Measurements from ENCODE around the gene C17orf58. TPM values are rescaled to one million over a fixed set of nuclear protein-coding genes. Genes with fewer than 3 reads are reported as not detected.
A peak's percentile ranks its signal among the peaks of the same experiment; 100 is the strongest.

The C17orf58 gene
- total and polyA plus RNA-seq, 2 of the 4 experiments (the other 2 are of a cell fraction): 7.2 to 10.2 TPM

DNA sequence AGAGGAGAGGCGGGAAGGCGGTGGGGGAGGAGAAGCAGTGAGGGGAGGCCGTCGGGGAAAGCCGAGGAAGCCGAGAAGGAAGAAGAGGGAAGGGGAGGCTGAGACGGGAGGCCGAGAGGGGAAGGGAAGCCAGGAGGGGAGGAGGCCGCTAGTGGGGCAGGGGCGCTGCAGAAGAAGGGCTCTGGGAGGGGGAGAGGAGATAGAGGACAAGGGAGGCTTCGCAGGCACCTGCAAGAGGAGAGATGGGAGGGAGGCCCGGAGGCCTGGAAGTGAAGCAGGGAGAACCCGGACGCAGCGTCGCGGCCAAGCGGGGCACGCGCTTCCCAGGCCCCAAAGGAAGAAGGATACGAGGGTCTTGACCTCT is 2.3 kb downstream of the C17orf58 start:
- Histone ChIP-seq H3K4me2 (ENCODE audit: low read depth, low read length) (peak overlapping the region; percentile 91), H3K9ac (ENCODE audit: low read depth, low read length) (peak overlapping the region; percentile 61), H3K4me1 (ENCODE audit: control insufficient read depth, insufficient read depth, low read length) (peaks cover 5% of the 10 kb centered on the region; the same call in 1 of the 2 replicates), H3K14ac (replicated peaks; ENCODE audit: low read depth, low read length) (peak overlapping the region; percentile 76), H3K36me3 (ENCODE audit: control insufficient read depth, insufficient read depth, low read length) (no peaks in the 10 kb centered on the region), H3K27me3 (ENCODE audit: control insufficient read depth, insufficient read depth, low read length) (no peaks in the 10 kb centered on the region), H3K79me1 (ENCODE audit: low read depth in 1 of 2, low read length in 2 of 2) (peaks cover 8 to 13% of the 10 kb centered on the region in 2 experiments; a peak in 3 of 4 replicates), H2BK15ac (ENCODE audit: low read depth, low read length) (no peak overlapping the region), H3K18ac (ENCODE audit: low read depth, low read length) (peak overlapping the region; percentile 6; the same call in 1 of the 2 replicates), H2BK20ac (ENCODE audit: low read depth, low read length) (no peak overlapping the region), H3K4me3 (ENCODE audit: insufficient read depth, low read depth, low read length) (peak overlapping the region; percentile 72), H3K23ac (ENCODE audit: low read depth, low read length) (peak overlapping the region; percentile 46), H2AK9ac (replicated peaks; ENCODE audit: low read depth, low read length, poor library complexity) (peak overlapping the region; percentile 56), H2BK120ac (ENCODE audit: low read depth, low read length) (peak overlapping the region; percentile 28; the same call in 1 of the 2 replicates), H2AFZ (replicated peaks; ENCODE audit: low read length, poor library complexity) (peak overlapping the region; percentile 94), H4K5ac (ENCODE audit: low read depth, low read length) (peak overlapping the region; percentile 74), H3K9me1 (ENCODE audit: insufficient read depth, low read length) (peaks cover 8% of the 10 kb centered on the region; the same call in 1 of the 2 replicates), H2BK5ac (ENCODE audit: low read depth, low read length, poor library complexity, severe bottlenecking) (peak overlapping the region; percentile 59), H3K56ac (ENCODE audit: extremely low read depth, insufficient read depth, low read length) (0 out of 2 replicates have a peak overlapping the region, but pooled peaks have one; percentile 16), H2AK5ac (ENCODE audit: low read depth, low read length) (peak overlapping the region; percentile 36; the same call in 1 of the 2 replicates), H3K27ac (ENCODE audit: insufficient read depth, low read length) (peak overlapping the region; percentile 92), H4K8ac (ENCODE audit: low read depth in 2 of 2, low read length in 2 of 2) (peak overlapping the region; percentile 69 to 84; a peak in 3 of 4 replicates), H4K91ac (ENCODE audit: insufficient read depth, low read depth, low read length) (peak overlapping the region; percentile 70), H3K4ac (ENCODE audit: low read depth, low read length) (peak overlapping the region; percentile 92), H3K9me3 (ENCODE audit: control insufficient read depth, insufficient read depth, low read length) (no peaks in the 10 kb centered on the region), H4K20me1 (ENCODE audit: insufficient read depth, low read length) (no peaks in the 10 kb centered on the region)
- ChIA-PET CTCF (interaction anchor here (1.4 kb wide), 1 partner anchor 31 kb away, joined by 3 read pairs; no protein-coding TSS in a partner anchor), POLR2A (ENCODE audit: unreplicated experiment) (interaction anchor here (0.6 kb wide), 1 partner anchor 1691 kb away, joined by 8 read pairs; no protein-coding TSS in a partner anchor)
- DNase-seq (peak; percentile 12), ATAC-seq (ENCODE audit: low read depth) (no peak)
- intact Hi-C loops (cut with micrococcal nuclease) (loop anchor here (1.0 to 10.0 kb wide), 2 partner anchors 12 to 211 kb away; no protein-coding TSS in a partner anchor), dilution Hi-C loops (cut with HindIII; ENCODE audit: low sequenced_read_pairs, unreplicated experiment) (no loop called here), in situ Hi-C loops (cut with MboI; ENCODE audit: low sequenced_read_pairs) (no loop called here)
- 2% methylated on average over 6 of the region's 21 CpGs; no CpG with 5 or more reads in 1 of the 2 experiments for WGBS, 2 experiments (ENCODE audit: extremely low coverage in 2 of 2, insufficient read length in 1 of 2)
- TF ChIP-seq CHD1 (IDR thresholded peaks at IDR 0.05; ENCODE audit: low read depth, low read length): no peak
- no peak for TF ChIP-seq RAD21 (IDR thresholded peaks at IDR 0.05; ENCODE audit: low read length)
- TF ChIP-seq, protein P1, sequence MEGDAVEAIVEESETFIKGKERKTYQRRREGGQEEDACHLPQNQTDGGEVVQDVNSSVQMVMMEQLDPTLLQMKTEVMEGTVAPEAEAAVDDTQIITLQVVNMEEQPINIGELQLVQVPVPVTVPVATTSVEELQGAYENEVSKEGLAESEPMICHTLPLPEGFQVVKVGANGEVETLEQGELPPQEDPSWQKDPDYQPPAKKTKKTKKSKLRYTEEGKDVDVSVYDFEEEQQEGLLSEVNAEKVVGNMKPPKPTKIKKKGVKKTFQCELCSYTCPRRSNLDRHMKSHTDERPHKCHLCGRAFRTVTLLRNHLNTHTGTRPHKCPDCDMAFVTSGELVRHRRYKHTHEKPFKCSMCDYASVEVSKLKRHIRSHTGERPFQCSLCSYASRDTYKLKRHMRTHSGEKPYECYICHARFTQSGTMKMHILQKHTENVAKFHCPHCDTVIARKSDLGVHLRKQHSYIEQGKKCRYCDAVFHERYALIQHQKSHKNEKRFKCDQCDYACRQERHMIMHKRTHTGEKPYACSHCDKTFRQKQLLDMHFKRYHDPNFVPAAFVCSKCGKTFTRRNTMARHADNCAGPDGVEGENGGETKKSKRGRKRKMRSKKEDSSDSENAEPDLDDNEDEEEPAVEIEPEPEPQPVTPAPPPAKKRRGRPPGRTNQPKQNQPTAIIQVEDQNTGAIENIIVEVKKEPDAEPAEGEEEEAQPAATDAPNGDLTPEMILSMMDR (conservative IDR thresholded peaks at IDR 0.05; ENCODE audit: low read depth, low read length): no peak
- no peak for TF ChIP-seq MAZ (IDR thresholded peaks at IDR 0.05; ENCODE audit: borderline replicate concordance, low read depth, low read length)
- TF ChIP-seq BHLHE40 (IDR thresholded peaks at IDR 0.05; ENCODE audit: low read depth, low read length): no peak
- TF ChIP-seq MXI1 (IDR thresholded peaks at IDR 0.05; ENCODE audit: borderline replicate concordance, low read depth, low read length): no peak
- no peak for TF ChIP-seq RCOR1 (IDR thresholded peaks at IDR 0.05; ENCODE audit: insufficient replicate concordance, low read length)
- no peak for TF ChIP-seq CEBPB (IDR thresholded peaks at IDR 0.05; ENCODE audit: low read depth, low read length)
- no peak for TF ChIP-seq FOS (IDR thresholded peaks at IDR 0.05; ENCODE audit: low read depth, low read length)
- no peak for TF ChIP-seq RFX5 (IDR thresholded peaks at IDR 0.05; ENCODE audit: low read depth, low read length)
- no peak for TF ChIP-seq SMC3 (IDR thresholded peaks at IDR 0.05; ENCODE audit: low read depth, low read length)
- no peak for TF ChIP-seq NFE2L2 (IDR thresholded peaks at IDR 0.05; ENCODE audit: low read depth, low read length)
- no peak for TF ChIP-seq POLR2A (IDR thresholded peaks at IDR 0.05; ENCODE audit: low read depth, low read length)
- TF ChIP-seq, protein P2, sequence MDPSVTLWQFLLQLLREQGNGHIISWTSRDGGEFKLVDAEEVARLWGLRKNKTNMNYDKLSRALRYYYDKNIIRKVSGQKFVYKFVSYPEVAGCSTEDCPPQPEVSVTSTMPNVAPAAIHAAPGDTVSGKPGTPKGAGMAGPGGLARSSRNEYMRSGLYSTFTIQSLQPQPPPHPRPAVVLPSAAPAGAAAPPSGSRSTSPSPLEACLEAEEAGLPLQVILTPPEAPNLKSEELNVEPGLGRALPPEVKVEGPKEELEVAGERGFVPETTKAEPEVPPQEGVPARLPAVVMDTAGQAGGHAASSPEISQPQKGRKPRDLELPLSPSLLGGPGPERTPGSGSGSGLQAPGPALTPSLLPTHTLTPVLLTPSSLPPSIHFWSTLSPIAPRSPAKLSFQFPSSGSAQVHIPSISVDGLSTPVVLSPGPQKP (IDR thresholded peaks at IDR 0.05; ENCODE audit: borderline replicate concordance, low read depth, low read length): no peak
- no peak for TF ChIP-seq MAFK (IDR thresholded peaks at IDR 0.05; ENCODE audit: low read depth, low read length)
- TF ChIP-seq, protein P3, sequence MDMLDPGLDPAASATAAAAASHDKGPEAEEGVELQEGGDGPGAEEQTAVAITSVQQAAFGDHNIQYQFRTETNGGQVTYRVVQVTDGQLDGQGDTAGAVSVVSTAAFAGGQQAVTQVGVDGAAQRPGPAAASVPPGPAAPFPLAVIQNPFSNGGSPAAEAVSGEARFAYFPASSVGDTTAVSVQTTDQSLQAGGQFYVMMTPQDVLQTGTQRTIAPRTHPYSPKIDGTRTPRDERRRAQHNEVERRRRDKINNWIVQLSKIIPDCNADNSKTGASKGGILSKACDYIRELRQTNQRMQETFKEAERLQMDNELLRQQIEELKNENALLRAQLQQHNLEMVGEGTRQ (IDR thresholded peaks at IDR 0.05; ENCODE audit: low read depth, low read length): no peak
- no TSS peak for BruUV-seq (replicated peaks)

Measured in IMR-90 (cell line).